T-helper 22 cell (primary cell): ENCODE results near the gene LYZ.

Experiments
- DNase-seq: peaks from one replicate; pipeline ENCODE4 v3.0.0-alpha.2; 2020; ENCODE audit warnings: low read depth

Gene LYZ

GRCh38 chr12:69386921-69387320 is 38.7 kb downstream of the LYZ start:
- DNase-seq = no peak

GRCh38 chr12:69388371-69388770 is 40.2 kb downstream of the LYZ start:
- DNase-seq = no peak

GRCh38 chr12:69389831-69390230 is 41.6 kb downstream of the LYZ start:
- no peak for DNase-seq

GRCh38 chr12:69392179-69392928 is 44.2 kb downstream of the LYZ start:
- DNase-seq = no peak

GRCh38 chr12:69396041-69396440 is 47.9 kb downstream of the LYZ start:
- DNase-seq = no peak

GRCh38 chr12:69396963-69397362 is 48.8 kb downstream of the LYZ start:
- DNase-seq = no peak

GRCh38 chr12:69397978-69398377 is 49.8 kb downstream of the LYZ start:
- no peak for DNase-seq

- DNase-seq = no peak
Measured at GRCh38 chr12:69401940-69402339, 53.8 kb downstream of the LYZ start.
